Measurements from ENCODE around the gene EPB42.

DNA sequence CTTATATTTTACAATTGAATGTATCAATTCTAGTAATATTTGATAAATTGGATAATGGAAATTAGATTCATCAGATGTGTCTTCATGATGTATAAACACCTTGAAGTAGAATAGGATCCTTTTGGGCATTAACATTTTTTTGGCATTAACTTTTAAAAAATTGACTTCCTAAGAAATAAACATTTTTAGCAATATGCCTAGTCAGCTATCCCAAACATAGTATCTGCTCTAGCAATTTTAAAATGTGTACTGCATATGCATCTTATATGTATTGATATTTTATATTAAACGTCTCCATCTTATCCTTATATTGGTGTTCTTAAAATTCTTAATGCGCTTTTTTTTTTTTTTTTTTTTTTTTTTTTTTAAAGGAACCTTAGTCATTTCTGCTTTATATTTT is 27.1 kb downstream of the EPB42 start:
- TF ChIP-seq POLR2AphosphoS5 (IDR thresholded peaks at IDR 0.05; ENCODE audit: borderline replicate concordance, low read depth, low read length) (no peak), EZH2 (IDR thresholded peaks at IDR 0.05) (no peak)

All from SK-N-MC (cell line).